OCI-LY3 (cell line): Measurements from ENCODE around the gene MED29.

Source experiments
- H2AFZ ChIP-seq: fragments of 200-600, 300-600 bp; shearing (Covaris generic); 2 replicates; pipeline ENCODE4 v1.6.0; 2014; ENCODE audit warnings: antibody characterized with exemption, low read depth, low read length
- H3K27ac ChIP-seq: fragments of 200-600, 300-600 bp; sonication (generic); 2 replicates; pipeline ENCODE4 v1.5.1; 2014; ENCODE audit warnings: mild to moderate bottlenecking, low read length, moderate library complexity, mixed read lengths
- H3K27me3 ChIP-seq: fragments of 200-600, 300-600 bp; sonication (generic); 2 replicates; pipeline ENCODE4 v1.6.1; 2014; ENCODE audit warnings: low read depth, low read length, mixed read lengths
- H3K36me3 ChIP-seq: fragments of 200-600, 300-600 bp; sonication (generic); replicated peaks from 2 replicates; pipeline ENCODE3; 2014; ENCODE audit warnings: low read depth, low read length, mixed read lengths
- H3K4me1 ChIP-seq: fragments of 300-600, 200-600 bp; sonication (generic); 2 replicates; pipeline ENCODE4 v1.6.1; 2014; ENCODE audit warnings: low read length, mixed read lengths
- H3K4me2 ChIP-seq: fragments of 200-600, 300-600 bp; sonication (generic); 2 replicates; pipeline ENCODE4 v1.6.1; 2014; ENCODE audit warnings: low read length, mixed read lengths
- H3K4me3 ChIP-seq: fragments of 300-600, 200-600 bp; sonication (generic); 2 replicates; pipeline ENCODE4 v1.5.1; 2014; ENCODE audit warnings: antibody characterized with exemption, mild to moderate bottlenecking, low read length, moderate library complexity
- H3K79me2 ChIP-seq: fragments of 300-600, 200-600 bp; shearing (Covaris generic); 2 replicates; pipeline ENCODE4 v1.6.1; 2014; ENCODE audit warnings: mild to moderate bottlenecking, low read length, mixed read lengths
- H3K9ac ChIP-seq: fragments of 300-600, 200-600 bp; shearing (Covaris generic); 2 replicates; pipeline ENCODE4 v1.6.0; 2014; ENCODE audit warnings: mild to moderate bottlenecking, low read length, moderate library complexity
- H3K9me3 ChIP-seq: fragments of 200-600, 300-600 bp; shearing (Covaris generic); 2 replicates; pipeline ENCODE4 v1.6.1; 2014; ENCODE audit warnings: low read length, mixed read lengths; ENCODE audit not compliant: insufficient read depth
- H4K20me1 ChIP-seq: fragments of 200-600, 300-600 bp; sonication (generic); 2 replicates; pipeline ENCODE4 v1.6.1; 2016; ENCODE audit warnings: low read length, mixed read lengths; ENCODE audit not compliant: insufficient read depth
- EZH2phosphoT487 ChIP-seq: fragments of 200-600 bp; shearing (Covaris generic); IDR thresholded peaks from 2 replicates; pipeline ENCODE4 v1.6.1; 2018; ENCODE audit warnings: antibody characterized with exemption, mixed run types, low read depth
- TF ChIP-seq, protein P1 (sequence below): fragments of 200-600, 300-600 bp; sonication (generic); IDR thresholded peaks from 2 replicates; pipeline ENCODE4 v1.5.1; 2014; ENCODE audit warnings: antibody characterized with exemption, low read length, low read depth

Gene MED29

GRCh38 chr19:39422020-39422419, 30.8 kb downstream of the MED29 start:
- no peak overlapping the region for H3K4me2 ChIP-seq
- no peak overlapping the region for H3K4me3 ChIP-seq
- no peaks in the 10 kb centered on the region for H3K4me1 ChIP-seq
- peaks cover 4% of the 10 kb centered on the region; the same call in 1 of the 2 replicates for H4K20me1 ChIP-seq
- H3K9me3 ChIP-seq: no peaks in the 10 kb centered on the region
- no peak overlapping the region for H3K9ac ChIP-seq
- H2AFZ ChIP-seq: no peak overlapping the region
- H3K36me3 ChIP-seq: peaks cover 39% of the 10 kb centered on the region
- H3K27me3 ChIP-seq: no peaks in the 10 kb centered on the region
- no peak for TF ChIP-seq EZH2phosphoT487
- TF ChIP-seq, protein P1, sequence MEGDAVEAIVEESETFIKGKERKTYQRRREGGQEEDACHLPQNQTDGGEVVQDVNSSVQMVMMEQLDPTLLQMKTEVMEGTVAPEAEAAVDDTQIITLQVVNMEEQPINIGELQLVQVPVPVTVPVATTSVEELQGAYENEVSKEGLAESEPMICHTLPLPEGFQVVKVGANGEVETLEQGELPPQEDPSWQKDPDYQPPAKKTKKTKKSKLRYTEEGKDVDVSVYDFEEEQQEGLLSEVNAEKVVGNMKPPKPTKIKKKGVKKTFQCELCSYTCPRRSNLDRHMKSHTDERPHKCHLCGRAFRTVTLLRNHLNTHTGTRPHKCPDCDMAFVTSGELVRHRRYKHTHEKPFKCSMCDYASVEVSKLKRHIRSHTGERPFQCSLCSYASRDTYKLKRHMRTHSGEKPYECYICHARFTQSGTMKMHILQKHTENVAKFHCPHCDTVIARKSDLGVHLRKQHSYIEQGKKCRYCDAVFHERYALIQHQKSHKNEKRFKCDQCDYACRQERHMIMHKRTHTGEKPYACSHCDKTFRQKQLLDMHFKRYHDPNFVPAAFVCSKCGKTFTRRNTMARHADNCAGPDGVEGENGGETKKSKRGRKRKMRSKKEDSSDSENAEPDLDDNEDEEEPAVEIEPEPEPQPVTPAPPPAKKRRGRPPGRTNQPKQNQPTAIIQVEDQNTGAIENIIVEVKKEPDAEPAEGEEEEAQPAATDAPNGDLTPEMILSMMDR: no peak
- no peaks in the 10 kb centered on the region for H3K79me2 ChIP-seq
- H3K27ac ChIP-seq: no peak overlapping the region

- H3K27me3 ChIP-seq: no peaks in the 10 kb centered on the region
- H3K79me2 ChIP-seq: no peaks in the 10 kb centered on the region
- no peaks in the 10 kb centered on the region for H3K9me3 ChIP-seq
- TF ChIP-seq, protein P1: no peak
- TF ChIP-seq EZH2phosphoT487: no peak
- H3K4me2 ChIP-seq: no peak overlapping the region
- H3K36me3 ChIP-seq: peaks cover 36% of the 10 kb centered on the region
- H4K20me1 ChIP-seq: peaks cover 4% of the 10 kb centered on the region; the same call in 1 of the 2 replicates
- H3K4me3 ChIP-seq: no peak overlapping the region
- H2AFZ ChIP-seq: no peak overlapping the region
- H3K27ac ChIP-seq: no peak overlapping the region
- no peak overlapping the region for H3K9ac ChIP-seq
- H3K4me1 ChIP-seq: no peaks in the 10 kb centered on the region
These were observed 32.3 kb downstream of the MED29 start for GRCh38 chr19:39423258-39424086.

DNA sequence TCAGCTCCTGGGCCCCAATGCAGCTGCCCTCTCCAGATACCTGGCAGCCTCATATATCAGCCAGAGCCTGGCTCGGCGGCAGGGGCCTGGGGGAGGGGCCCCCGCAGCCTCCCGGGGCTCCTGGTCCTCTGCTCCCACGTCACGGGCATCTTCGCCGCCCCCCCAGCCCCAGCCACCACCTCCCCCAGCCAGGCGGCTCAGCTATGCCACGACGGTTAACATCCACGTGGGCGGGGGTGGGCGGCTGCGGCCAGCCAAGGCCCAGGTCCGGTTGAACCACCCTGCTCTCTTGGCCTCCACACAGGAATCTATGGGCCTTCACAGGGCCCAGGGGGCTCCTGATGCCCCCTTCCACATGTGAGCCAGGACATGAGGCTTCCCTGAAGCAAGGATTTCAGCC, 33.8 kb downstream of the MED29 start:
- Histone ChIP-seq H2AFZ (no peak overlapping the region), H3K36me3 (peaks cover 28% of the 10 kb centered on the region), H3K79me2 (no peaks in the 10 kb centered on the region), H3K27me3 (no peaks in the 10 kb centered on the region), H3K27ac (no peak overlapping the region), H3K9ac (no peak overlapping the region), H3K4me1 (no peaks in the 10 kb centered on the region), H3K4me2 (no peak overlapping the region), H3K4me3 (no peak overlapping the region), H4K20me1 (peaks cover 4% of the 10 kb centered on the region; the same call in 1 of the 2 replicates), H3K9me3 (no peaks in the 10 kb centered on the region)
- TF ChIP-seq, protein P1: no peak
- TF ChIP-seq EZH2phosphoT487: no peak

DNA sequence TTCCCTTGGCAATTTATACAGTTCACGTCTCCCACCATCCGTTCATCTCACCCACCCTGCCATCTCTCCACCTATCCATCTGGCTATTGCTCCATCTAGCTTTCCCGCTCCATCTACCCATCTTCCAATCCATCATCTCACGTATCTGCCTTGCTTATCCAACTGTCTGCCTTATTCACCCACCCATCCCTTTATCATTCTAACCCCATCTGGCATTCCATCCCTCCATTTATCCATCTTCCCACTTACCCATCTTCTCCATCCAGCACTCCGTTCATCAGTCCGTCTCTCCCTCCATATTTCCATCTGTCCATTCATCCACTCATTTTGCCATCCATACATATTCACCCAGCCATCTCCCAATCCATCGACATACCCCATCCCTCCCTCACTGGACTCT, 34.6 kb downstream of the MED29 start:
- peaks cover 5% of the 10 kb centered on the region for H3K4me1 ChIP-seq
- no peak overlapping the region for H3K4me3 ChIP-seq
- no peak overlapping the region for H3K9ac ChIP-seq
- peaks cover 23% of the 10 kb centered on the region for H3K36me3 ChIP-seq
- H4K20me1 ChIP-seq: peaks cover 4% of the 10 kb centered on the region; the same call in 1 of the 2 replicates
- no peaks in the 10 kb centered on the region for H3K79me2 ChIP-seq
- no peaks in the 10 kb centered on the region for H3K27me3 ChIP-seq
- no peak overlapping the region for H2AFZ ChIP-seq
- TF ChIP-seq, protein P1: no peak
- TF ChIP-seq EZH2phosphoT487: no peak
- no peaks in the 10 kb centered on the region for H3K9me3 ChIP-seq
- H3K4me2 ChIP-seq: no peak overlapping the region
- no peak overlapping the region for H3K27ac ChIP-seq
